H9 (cell line): Measurements from ENCODE around the gene EMC9. TPM values are rescaled to one million over a fixed set of nuclear protein-coding genes. Genes with fewer than 3 reads are reported as not detected.

Experiments
- DNase-seq: peaks from one replicate; pipeline ENCODE4 v3.0.0-alpha.2; 2017
- H2AFZ ChIP-seq: one replicate; pipeline ENCODE4 v1.6.1; 2013; ENCODE audit warnings: mild to moderate bottlenecking, low read length, control low read depth, moderate library complexity
- H2AK5ac ChIP-seq: 2 replicates; pipeline ENCODE4 v1.6.1; 2013; ENCODE audit warnings: low read length, control low read depth, mixed read lengths; ENCODE audit not compliant: insufficient read length
- H2BK120ac ChIP-seq: one replicate; pipeline ENCODE4 v1.6.1; 2013; ENCODE audit warnings: low read depth, mild to moderate bottlenecking, low read length, control low read depth, inconsistent platforms; ENCODE audit not compliant: poor library complexity, severe bottlenecking
- H2BK12ac ChIP-seq: 2 replicates; pipeline ENCODE4 v1.6.1; 2013; ENCODE audit warnings: low read length, control low read depth, mixed read lengths, low read depth; ENCODE audit not compliant: insufficient read length
- H2BK15ac ChIP-seq: 2 replicates; pipeline ENCODE4 v1.6.1; 2013; ENCODE audit warnings: low read depth, low read length, control low read depth
- H2BK20ac ChIP-seq: one replicate; pipeline ENCODE4 v1.6.1; 2013; ENCODE audit warnings: low read depth, mild to moderate bottlenecking, low read length, control low read depth, inconsistent platforms; ENCODE audit not compliant: poor library complexity, severe bottlenecking
- H2BK5ac ChIP-seq: 2 replicates; pipeline ENCODE4 v1.6.1; 2013; ENCODE audit warnings: low read length, control low read depth, mixed read lengths; ENCODE audit not compliant: insufficient read length
- H3K14ac ChIP-seq: 2 replicates; pipeline ENCODE4 v1.6.1; 2013; ENCODE audit warnings: low read length, control low read depth; ENCODE audit not compliant: insufficient read depth
- H3K18ac ChIP-seq: 2 replicates; pipeline ENCODE4 v1.6.1; 2013; ENCODE audit warnings: low read depth, mild to moderate bottlenecking, mixed read lengths, low read length, control low read depth; ENCODE audit not compliant: insufficient read length
- H3K23ac ChIP-seq: 2 replicates; pipeline ENCODE4 v1.6.1; 2013; ENCODE audit warnings: low read length, control low read depth, mixed read lengths, low read depth; ENCODE audit not compliant: insufficient read length
- H3K23me2 ChIP-seq: 2 replicates; pipeline ENCODE4 v1.6.1; 2013; ENCODE audit warnings: low read depth, mild to moderate bottlenecking, mixed read lengths, low read length, control low read depth; ENCODE audit not compliant: insufficient read length, poor library complexity, severe bottlenecking
- H3K27ac ChIP-seq: 2 replicates; pipeline ENCODE4 v1.5.1; 2013; ENCODE audit warnings: low read length, control low read depth, mixed read lengths, low read depth; ENCODE audit not compliant: insufficient read length
- H3K27me3 ChIP-seq: 2 replicates; pipeline ENCODE4 v1.6.1; 2013; ENCODE audit warnings: low read length, control low read depth, inconsistent platforms; ENCODE audit not compliant: insufficient read depth
- H3K4ac ChIP-seq: 2 replicates; pipeline ENCODE4 v1.6.1; 2013; ENCODE audit warnings: low read depth, mild to moderate bottlenecking, control low read depth, inconsistent platforms, low read length, moderate library complexity
- H3K4me1 ChIP-seq: 2 replicates; pipeline ENCODE4 v1.6.1; 2013; ENCODE audit warnings: low read length, control low read depth, inconsistent platforms; ENCODE audit not compliant: insufficient read depth
- H3K4me2 ChIP-seq: 2 replicates; pipeline ENCODE4 v1.6.1; 2013; ENCODE audit warnings: low read length, control low read depth, mixed read lengths; ENCODE audit not compliant: insufficient read length, insufficient read depth
- H3K56ac ChIP-seq: 2 replicates; pipeline ENCODE4 v1.6.1; 2013; ENCODE audit warnings: low read depth, mild to moderate bottlenecking, mixed read lengths, low read length, control low read depth; ENCODE audit not compliant: insufficient read length
- H3K79me1 ChIP-seq: 2 replicates; pipeline ENCODE4 v1.6.1; 2013; ENCODE audit warnings: low read depth, mild to moderate bottlenecking, moderate library complexity, low read length, control low read depth, inconsistent platforms; ENCODE audit not compliant: insufficient read depth, poor library complexity, severe bottlenecking
- H3K79me2 ChIP-seq: 2 replicates; pipeline ENCODE4 v1.6.1; 2013; ENCODE audit warnings: low read length, control low read depth, inconsistent platforms; ENCODE audit not compliant: insufficient read depth
- H3K9ac ChIP-seq: 2 replicates; pipeline ENCODE4 v1.6.1; 2013; ENCODE audit warnings: low read length, control low read depth, mixed read lengths; ENCODE audit not compliant: insufficient read length; ENCODE audit errors: extremely low read depth
- H3K9me3 ChIP-seq: one replicate; pipeline ENCODE4 v1.6.1; 2013; ENCODE audit warnings: low read depth, low read length, inconsistent platforms; ENCODE audit not compliant: control insufficient read depth
- H3T11ph ChIP-seq: one replicate; pipeline ENCODE4 v1.6.1; 2013; ENCODE audit warnings: mild to moderate bottlenecking, low read length, control low read depth, inconsistent platforms
- H4K20me1 ChIP-seq: one replicate; pipeline ENCODE4 v1.6.1; 2013; ENCODE audit not compliant: control insufficient read depth, insufficient read length, insufficient read depth
- H4K5ac ChIP-seq: 2 replicates; pipeline ENCODE4 v1.6.1; 2013; ENCODE audit warnings: low read depth, mild to moderate bottlenecking, mixed read lengths, low read length, control low read depth; ENCODE audit not compliant: insufficient read length
- H4K8ac ChIP-seq: replicated peaks from 2 replicates; pipeline ENCODE4 v1.6.1; 2013; ENCODE audit warnings: low read length, control low read depth, mixed read lengths, low read depth; ENCODE audit not compliant: insufficient read length
- H4K91ac ChIP-seq: 2 replicates; pipeline ENCODE4 v1.6.1; 2013; ENCODE audit warnings: low read depth, mild to moderate bottlenecking, moderate library complexity, mixed read lengths, low read length, control low read depth; ENCODE audit not compliant: insufficient read length
- H3K27ac Mint-ChIP-seq, 3 experiments: 2 replicates in 2 of 3; 3 replicates in 1 of 3; pipeline ENCODE4 v1.8.0; 2020 to 2021; ENCODE audit warnings: mixed read lengths in 3 of 3, mild to moderate bottlenecking in 1 of 3, moderate library complexity in 1 of 3
- H3K27me3 Mint-ChIP-seq: 2 replicates; pipeline ENCODE4 v1.8.0; 2021; ENCODE audit warnings: low read depth, mild to moderate bottlenecking, moderate library complexity, mixed read lengths
- H3K36me3 Mint-ChIP-seq, 3 experiments: 2 replicates in 2 of 3; 3 replicates in 1 of 3; pipeline ENCODE4 v1.8.0; 2020 to 2021; ENCODE audit warnings: low read depth in 3 of 3, mixed read lengths in 3 of 3; ENCODE audit not compliant: insufficient read depth in 1 of 3
- H3K4me1 Mint-ChIP-seq, 2 experiments: 2 replicates each; pipeline ENCODE4 v1.8.0; 2020; ENCODE audit warnings: mixed read lengths in 2 of 2
- H3K4me3 Mint-ChIP-seq, 2 experiments: 2 replicates in 1 of 2; 3 replicates in 1 of 2; pipeline ENCODE4 v1.8.0; 2020 to 2021; ENCODE audit warnings: mild to moderate bottlenecking in 2 of 2, mixed read lengths in 2 of 2, moderate library complexity in 1 of 2
- H3K9me3 Mint-ChIP-seq, 2 experiments: 2 replicates in 1 of 2; 3 replicates in 1 of 2; pipeline ENCODE4 v1.8.0; 2020; ENCODE audit warnings: mild to moderate bottlenecking in 2 of 2, mixed read lengths in 2 of 2, moderate library complexity in 1 of 2
- WGBS: extraction: QIAGEN DNeasy Blood & Tissue Kit; methylation state at CpG from one replicate; pipeline ENCODE4 v1.1.7; 2013; ENCODE audit warnings: missing lambda C conversion rate, low lambda C conversion rate, mixed read lengths; ENCODE audit not compliant: insufficient read length; ENCODE audit errors: extremely low coverage; 5-methylcytosine and 5-hydroxymethylcytosine counted together
- long read RNA-seq: library from polyadenylated mRNA; unstranded; transcript quantifications from one replicate; pipeline ENCODE4 v2.0.0, GENCODE V29; 2020
- total RNA-seq: library from RNA; stranded (reverse); gene quantifications from 2 replicates; pipeline ENCODE4 v1.2.1, GENCODE V29; 2021
- TF ChIP-seq, protein P1 (sequence below): fragments of 200-600 bp; sonication (generic); conservative IDR thresholded peaks from 3 replicates; pipeline ENCODE4 v1.8.0; 2021; ENCODE audit warnings: antibody characterized with exemption, mild to moderate bottlenecking

The EMC9 gene
- total RNA-seq = 52.9 and 55.9 TPM in 2 replicates
- long read RNA-seq, transcript EMC9-206 (5 exons, 872 nt) = minor isoform, 5 of 73 reads
- long read RNA-seq, transcript EMC9-202 (5 exons, 953 nt) = major isoform, 16 of 73 reads
- long read RNA-seq, transcript EMC9-201 (6 exons, 835 nt) = minor isoform, 10 of 73 reads
- long read RNA-seq, partial matches to known transcripts = 28 of 73 reads
- long read RNA-seq, other reads (novel, unspliced or antisense) = 13 of 73 reads

DNA sequence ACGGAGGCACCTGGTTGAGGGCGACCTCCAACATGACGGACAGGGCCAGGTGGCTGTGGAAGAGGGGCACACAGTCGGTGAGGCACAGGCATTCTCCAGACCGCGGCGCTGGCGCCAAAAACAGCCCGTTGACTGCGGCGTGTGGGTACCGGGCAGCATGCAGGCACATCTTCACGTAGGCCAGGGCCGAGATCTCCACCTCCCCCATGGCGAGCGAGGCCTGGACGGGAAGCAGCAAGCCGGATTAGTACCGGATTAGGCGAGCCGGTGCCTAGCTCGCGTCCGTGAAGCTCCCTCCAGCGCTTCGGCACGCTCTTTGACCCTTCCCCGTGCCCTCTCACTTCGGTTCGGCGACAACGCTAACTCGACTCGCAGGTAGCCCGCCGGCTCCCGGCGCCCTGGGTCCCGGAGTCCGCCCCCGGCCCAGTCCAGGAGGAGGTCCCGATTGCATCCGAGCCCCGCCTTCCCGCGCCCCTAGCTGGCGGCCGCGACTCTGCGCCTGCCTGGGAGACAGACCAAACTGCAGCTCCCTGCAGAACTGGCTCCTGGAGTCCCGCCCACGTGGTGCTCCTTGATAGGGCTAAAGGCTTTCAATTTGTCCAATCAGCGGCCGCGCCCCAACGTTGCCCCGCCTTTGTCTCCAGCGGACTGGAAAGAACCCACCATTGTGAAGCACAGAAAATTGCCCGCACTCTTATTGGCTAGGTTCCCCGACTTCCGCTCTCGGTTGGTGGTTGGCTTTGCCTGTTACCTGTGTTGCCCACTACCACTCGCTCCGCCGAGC is at the start of gene EMC9:
TSS of gene EMC9 (minus strand) at position 495 of the 784 bp plus-strand sequence. CDS start at position 208, 287 bp downstream.
- H3K36me3 Mint-ChIP-seq = peaks cover 25 to 53% (median 51%) of the 10 kb centered on the region in 3 experiments

More for the DNA sequence above, at the start of gene EMC9:
- Histone ChIP-seq H3K4me1 (no peaks in the 10 kb centered on the region), H3K27ac (peak within 1 kb of the TSS; percentile 21), H3K4ac (no peak within 1 kb of the TSS), H4K91ac (no peak within 1 kb of the TSS), H3K14ac (peak within 1 kb of the TSS; percentile 46; the same call in 1 of the 2 replicates), H2BK15ac (no peak within 1 kb of the TSS), H3K79me2 (peaks cover 3% of the 10 kb centered on the region; the same call in 1 of the 2 replicates), H3K23me2 (peaks cover 11% of the 10 kb centered on the region), H2BK20ac (no peak within 1 kb of the TSS), H2BK120ac (no peak within 1 kb of the TSS), H2BK12ac (no peak within 1 kb of the TSS), H4K5ac (no peak within 1 kb of the TSS), H2BK5ac (no peak within 1 kb of the TSS), H3K9ac (peak within 1 kb of the TSS; percentile 66), H3K23ac (no peak within 1 kb of the TSS), H2AK5ac (no peak within 1 kb of the TSS), H3K18ac (peak within 1 kb of the TSS; percentile 46), H3K4me2 (peak within 1 kb of the TSS; percentile 73), H2AFZ (no peak within 1 kb of the TSS), H3K27me3 (no peaks in the 10 kb centered on the region), H4K8ac (no peak within 1 kb of the TSS), H3K56ac (no peak within 1 kb of the TSS), H3T11ph (no peak within 1 kb of the TSS), H3K79me1 (peaks cover 2% of the 10 kb centered on the region), H3K9me3 (no peaks in the 10 kb centered on the region), H4K20me1 (no peaks in the 10 kb centered on the region)
- H3K9me3 Mint-ChIP-seq = no peaks in the 10 kb centered on the region
- H3K4me1 Mint-ChIP-seq = peaks cover 36 to 37% of the 10 kb centered on the region in 2 experiments
- WGBS = no CpG with 5 or more reads among the region's 65 CpGs
- DNase-seq = peak; percentile 100
- TF ChIP-seq, protein P1, sequence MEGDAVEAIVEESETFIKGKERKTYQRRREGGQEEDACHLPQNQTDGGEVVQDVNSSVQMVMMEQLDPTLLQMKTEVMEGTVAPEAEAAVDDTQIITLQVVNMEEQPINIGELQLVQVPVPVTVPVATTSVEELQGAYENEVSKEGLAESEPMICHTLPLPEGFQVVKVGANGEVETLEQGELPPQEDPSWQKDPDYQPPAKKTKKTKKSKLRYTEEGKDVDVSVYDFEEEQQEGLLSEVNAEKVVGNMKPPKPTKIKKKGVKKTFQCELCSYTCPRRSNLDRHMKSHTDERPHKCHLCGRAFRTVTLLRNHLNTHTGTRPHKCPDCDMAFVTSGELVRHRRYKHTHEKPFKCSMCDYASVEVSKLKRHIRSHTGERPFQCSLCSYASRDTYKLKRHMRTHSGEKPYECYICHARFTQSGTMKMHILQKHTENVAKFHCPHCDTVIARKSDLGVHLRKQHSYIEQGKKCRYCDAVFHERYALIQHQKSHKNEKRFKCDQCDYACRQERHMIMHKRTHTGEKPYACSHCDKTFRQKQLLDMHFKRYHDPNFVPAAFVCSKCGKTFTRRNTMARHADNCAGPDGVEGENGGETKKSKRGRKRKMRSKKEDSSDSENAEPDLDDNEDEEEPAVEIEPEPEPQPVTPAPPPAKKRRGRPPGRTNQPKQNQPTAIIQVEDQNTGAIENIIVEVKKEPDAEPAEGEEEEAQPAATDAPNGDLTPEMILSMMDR = peak; percentile 50
- peak within 1 kb of the TSS; percentile 97 to 99 (median 98) for H3K27ac Mint-ChIP-seq
- H3K4me3 Mint-ChIP-seq = peak within 1 kb of the TSS; percentile 98 to 100
- no peaks in the 10 kb centered on the region for H3K27me3 Mint-ChIP-seq
